OCI-LY3 (cell line): Measurements from ENCODE around the gene IER5L.

Experiments used
- H2AFZ ChIP-seq: fragments of 200-600, 300-600 bp; shearing (Covaris generic); 2 replicates; pipeline ENCODE4 v1.6.0; 2014; ENCODE audit warnings: antibody characterized with exemption, low read depth, low read length
- H3K27ac ChIP-seq: fragments of 200-600, 300-600 bp; sonication (generic); 2 replicates; pipeline ENCODE4 v1.5.1; 2014; ENCODE audit warnings: mild to moderate bottlenecking, low read length, moderate library complexity, mixed read lengths
- H3K27me3 ChIP-seq: fragments of 200-600, 300-600 bp; sonication (generic); 2 replicates; pipeline ENCODE4 v1.6.1; 2014; ENCODE audit warnings: low read depth, low read length, mixed read lengths
- H3K36me3 ChIP-seq: fragments of 200-600, 300-600 bp; sonication (generic); replicated peaks from 2 replicates; pipeline ENCODE3; 2014; ENCODE audit warnings: low read depth, low read length, mixed read lengths
- H3K4me1 ChIP-seq: fragments of 300-600, 200-600 bp; sonication (generic); 2 replicates; pipeline ENCODE4 v1.6.1; 2014; ENCODE audit warnings: low read length, mixed read lengths
- H3K4me2 ChIP-seq: fragments of 200-600, 300-600 bp; sonication (generic); 2 replicates; pipeline ENCODE4 v1.6.1; 2014; ENCODE audit warnings: low read length, mixed read lengths
- H3K4me3 ChIP-seq: fragments of 300-600, 200-600 bp; sonication (generic); 2 replicates; pipeline ENCODE4 v1.5.1; 2014; ENCODE audit warnings: antibody characterized with exemption, mild to moderate bottlenecking, low read length, moderate library complexity
- H3K79me2 ChIP-seq: fragments of 300-600, 200-600 bp; shearing (Covaris generic); 2 replicates; pipeline ENCODE4 v1.6.1; 2014; ENCODE audit warnings: mild to moderate bottlenecking, low read length, mixed read lengths
- H3K9ac ChIP-seq: fragments of 300-600, 200-600 bp; shearing (Covaris generic); 2 replicates; pipeline ENCODE4 v1.6.0; 2014; ENCODE audit warnings: mild to moderate bottlenecking, low read length, moderate library complexity
- H3K9me3 ChIP-seq: fragments of 200-600, 300-600 bp; shearing (Covaris generic); 2 replicates; pipeline ENCODE4 v1.6.1; 2014; ENCODE audit warnings: low read length, mixed read lengths; ENCODE audit not compliant: insufficient read depth
- H4K20me1 ChIP-seq: fragments of 200-600, 300-600 bp; sonication (generic); 2 replicates; pipeline ENCODE4 v1.6.1; 2016; ENCODE audit warnings: low read length, mixed read lengths; ENCODE audit not compliant: insufficient read depth
- CTCF ChIP-seq: fragments of 200-600, 300-600 bp; sonication (generic); IDR thresholded peaks from 2 replicates; pipeline ENCODE4 v1.5.1; 2014; ENCODE audit warnings: antibody characterized with exemption, low read length, low read depth
- EZH2phosphoT487 ChIP-seq: fragments of 200-600 bp; shearing (Covaris generic); IDR thresholded peaks from 2 replicates; pipeline ENCODE4 v1.6.1; 2018; ENCODE audit warnings: antibody characterized with exemption, mixed run types, low read depth

The IER5L gene

GRCh38 chr9:129221233-129221632 lies 43.2 kb upstream of the IER5L start:
- Histone ChIP-seq H3K9ac (no peak overlapping the region), H3K27me3 (peaks cover 29% of the 10 kb centered on the region; the same call in 1 of the 2 replicates), H3K4me2 (no peak overlapping the region), H3K4me1 (peaks cover 5% of the 10 kb centered on the region), H4K20me1 (no peaks in the 10 kb centered on the region), H2AFZ (no peak overlapping the region), H3K79me2 (no peaks in the 10 kb centered on the region), H3K9me3 (no peaks in the 10 kb centered on the region), H3K27ac (no peak overlapping the region), H3K36me3 (no peaks in the 10 kb centered on the region), H3K4me3 (no peak overlapping the region)
- no peak for TF ChIP-seq EZH2phosphoT487
- no peak for TF ChIP-seq CTCF

GRCh38 chr9:129220771-129221170 lies 42.7 kb upstream of the IER5L start:
- Histone ChIP-seq H2AFZ (no peak overlapping the region), H3K9ac (no peak overlapping the region), H3K79me2 (no peaks in the 10 kb centered on the region), H3K27ac (no peak overlapping the region), H3K36me3 (no peaks in the 10 kb centered on the region), H3K27me3 (peaks cover 27% of the 10 kb centered on the region; the same call in 1 of the 2 replicates), H3K4me1 (peaks cover 5% of the 10 kb centered on the region), H3K9me3 (no peaks in the 10 kb centered on the region), H3K4me2 (no peak overlapping the region), H4K20me1 (no peaks in the 10 kb centered on the region), H3K4me3 (no peak overlapping the region)
- no peak for TF ChIP-seq EZH2phosphoT487

- H3K79me2 ChIP-seq, result no peaks in the 10 kb centered on the region
Observed at GRCh38 chr9:129218918-129219317, 40.9 kb upstream of the IER5L start.

GRCh38 chr9:129218272-129218625 lies 40.2 kb upstream of the IER5L start:
- Histone ChIP-seq H2AFZ (no peak overlapping the region), H3K4me3 (no peak overlapping the region), H3K4me2 (no peak overlapping the region), H3K4me1 (no peaks in the 10 kb centered on the region), H3K36me3 (no peaks in the 10 kb centered on the region), H3K9me3 (no peaks in the 10 kb centered on the region), H3K9ac (no peak overlapping the region), H3K27me3 (peaks cover 15% of the 10 kb centered on the region; the same call in 1 of the 2 replicates), H3K27ac (no peak overlapping the region), H3K79me2 (no peaks in the 10 kb centered on the region), H4K20me1 (no peaks in the 10 kb centered on the region)
- no peak for TF ChIP-seq CTCF
- TF ChIP-seq EZH2phosphoT487, result no peak

More at GRCh38 chr9:129218918-129219317, 40.9 kb upstream of the IER5L start:
- no peak for TF ChIP-seq CTCF
- TF ChIP-seq EZH2phosphoT487, result no peak
- Histone ChIP-seq H3K4me2 (no peak overlapping the region), H3K9me3 (no peaks in the 10 kb centered on the region), H4K20me1 (no peaks in the 10 kb centered on the region), H3K36me3 (no peaks in the 10 kb centered on the region), H3K4me1 (no peaks in the 10 kb centered on the region), H3K9ac (no peak overlapping the region), H3K27ac (no peak overlapping the region), H3K4me3 (no peak overlapping the region), H3K27me3 (peaks cover 15% of the 10 kb centered on the region; the same call in 1 of the 2 replicates), H2AFZ (no peak overlapping the region)
